PFSK-1 (cell line): Measurements from ENCODE around the gene NAA38.

Experiments used
- FOXP2 ChIP-seq: optimal IDR thresholded peaks from 2 replicates; pipeline ENCODE3; 2011; ENCODE audit warnings: borderline replicate concordance, control low read depth, inconsistent platforms; ENCODE audit not compliant: insufficient read depth; ENCODE audit errors: extremely low read length, extremely low read depth
- POLR2AphosphoS5 ChIP-seq: IDR thresholded peaks from 2 replicates; pipeline ENCODE4 v1.6.1; 2012; ENCODE audit warnings: low read depth, mild to moderate bottlenecking, control low read depth, low read length, moderate library complexity
- SIN3A ChIP-seq: IDR thresholded peaks from 2 replicates; pipeline ENCODE4 v1.6.1; 2012; ENCODE audit warnings: mild to moderate bottlenecking, low read length, moderate library complexity, borderline replicate concordance; ENCODE audit not compliant: insufficient read depth
- TAF1 ChIP-seq: IDR thresholded peaks from 2 replicates; pipeline ENCODE4 v1.6.1; 2012; ENCODE audit warnings: low read length, control low read depth, borderline replicate concordance; ENCODE audit not compliant: insufficient read depth
- TF ChIP-seq, protein P1 (sequence below), 2 experiments: IDR thresholded peaks; 2 replicates each; pipeline versions ENCODE4 v1.6.1 to v1.8.0; 2011 to 2012; ENCODE audit warnings: low read depth in 2 of 2, low read length in 2 of 2, control low read depth in 1 of 2, inconsistent platforms in 1 of 2, mild to moderate bottlenecking in 1 of 2, moderate library complexity in 1 of 2; ENCODE audit not compliant: insufficient read depth in 1 of 2

NAA38 gene

GRCh38 chr17:7846765-7847661 is 10.3 kb downstream of the NAA38 start:
- TF ChIP-seq, protein P1, sequence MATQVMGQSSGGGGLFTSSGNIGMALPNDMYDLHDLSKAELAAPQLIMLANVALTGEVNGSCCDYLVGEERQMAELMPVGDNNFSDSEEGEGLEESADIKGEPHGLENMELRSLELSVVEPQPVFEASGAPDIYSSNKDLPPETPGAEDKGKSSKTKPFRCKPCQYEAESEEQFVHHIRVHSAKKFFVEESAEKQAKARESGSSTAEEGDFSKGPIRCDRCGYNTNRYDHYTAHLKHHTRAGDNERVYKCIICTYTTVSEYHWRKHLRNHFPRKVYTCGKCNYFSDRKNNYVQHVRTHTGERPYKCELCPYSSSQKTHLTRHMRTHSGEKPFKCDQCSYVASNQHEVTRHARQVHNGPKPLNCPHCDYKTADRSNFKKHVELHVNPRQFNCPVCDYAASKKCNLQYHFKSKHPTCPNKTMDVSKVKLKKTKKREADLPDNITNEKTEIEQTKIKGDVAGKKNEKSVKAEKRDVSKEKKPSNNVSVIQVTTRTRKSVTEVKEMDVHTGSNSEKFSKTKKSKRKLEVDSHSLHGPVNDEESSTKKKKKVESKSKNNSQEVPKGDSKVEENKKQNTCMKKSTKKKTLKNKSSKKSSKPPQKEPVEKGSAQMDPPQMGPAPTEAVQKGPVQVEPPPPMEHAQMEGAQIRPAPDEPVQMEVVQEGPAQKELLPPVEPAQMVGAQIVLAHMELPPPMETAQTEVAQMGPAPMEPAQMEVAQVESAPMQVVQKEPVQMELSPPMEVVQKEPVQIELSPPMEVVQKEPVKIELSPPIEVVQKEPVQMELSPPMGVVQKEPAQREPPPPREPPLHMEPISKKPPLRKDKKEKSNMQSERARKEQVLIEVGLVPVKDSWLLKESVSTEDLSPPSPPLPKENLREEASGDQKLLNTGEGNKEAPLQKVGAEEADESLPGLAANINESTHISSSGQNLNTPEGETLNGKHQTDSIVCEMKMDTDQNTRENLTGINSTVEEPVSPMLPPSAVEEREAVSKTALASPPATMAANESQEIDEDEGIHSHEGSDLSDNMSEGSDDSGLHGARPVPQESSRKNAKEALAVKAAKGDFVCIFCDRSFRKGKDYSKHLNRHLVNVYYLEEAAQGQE (IDR thresholded peaks at IDR 0.05; ENCODE audit: insufficient read depth in 1 of 2, low read depth in 2 of 2, low read length in 2 of 2): no peak

DNA sequence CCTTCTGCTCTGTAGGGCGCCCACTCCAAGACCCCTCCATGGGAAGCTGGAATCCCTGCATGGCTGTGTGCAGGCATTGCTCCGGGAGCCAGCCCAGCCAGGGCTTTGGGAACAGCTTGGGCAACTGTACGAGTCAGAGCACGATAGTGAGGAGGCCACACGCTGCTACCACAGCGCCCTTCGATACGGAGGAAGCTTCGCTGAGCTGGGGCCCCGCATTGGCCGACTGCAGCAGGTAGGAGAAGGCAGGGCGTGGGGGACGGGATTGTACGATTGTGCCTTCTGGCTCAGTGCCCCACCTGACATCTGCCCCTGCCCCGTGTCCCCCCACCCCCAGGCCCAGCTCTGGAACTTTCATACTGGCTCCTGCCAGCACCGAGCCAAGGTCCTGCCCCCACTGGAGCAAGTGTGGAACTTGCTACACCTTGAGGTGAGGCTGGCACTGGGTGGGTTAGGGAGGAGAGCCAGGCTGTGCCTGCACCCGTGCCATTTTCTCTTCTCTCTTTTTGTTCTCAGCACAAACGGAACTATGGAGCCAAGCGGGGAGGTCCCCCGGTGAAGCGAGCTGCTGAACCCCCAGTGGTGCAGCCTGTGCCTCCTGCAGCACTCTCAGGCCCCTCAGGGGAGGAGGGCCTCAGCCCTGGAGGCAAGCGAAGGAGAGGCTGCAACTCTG is 11.2 kb downstream of the NAA38 start:
- no peak for TF ChIP-seq FOXP2
- TF ChIP-seq POLR2AphosphoS5: no peak
- TF ChIP-seq, protein P1 (IDR thresholded peaks at IDR 0.05; ENCODE audit: insufficient read depth in 1 of 2, low read depth in 2 of 2, low read length in 2 of 2): no peak
- no peak for TF ChIP-seq TAF1
- no peak for TF ChIP-seq SIN3A

DNA sequence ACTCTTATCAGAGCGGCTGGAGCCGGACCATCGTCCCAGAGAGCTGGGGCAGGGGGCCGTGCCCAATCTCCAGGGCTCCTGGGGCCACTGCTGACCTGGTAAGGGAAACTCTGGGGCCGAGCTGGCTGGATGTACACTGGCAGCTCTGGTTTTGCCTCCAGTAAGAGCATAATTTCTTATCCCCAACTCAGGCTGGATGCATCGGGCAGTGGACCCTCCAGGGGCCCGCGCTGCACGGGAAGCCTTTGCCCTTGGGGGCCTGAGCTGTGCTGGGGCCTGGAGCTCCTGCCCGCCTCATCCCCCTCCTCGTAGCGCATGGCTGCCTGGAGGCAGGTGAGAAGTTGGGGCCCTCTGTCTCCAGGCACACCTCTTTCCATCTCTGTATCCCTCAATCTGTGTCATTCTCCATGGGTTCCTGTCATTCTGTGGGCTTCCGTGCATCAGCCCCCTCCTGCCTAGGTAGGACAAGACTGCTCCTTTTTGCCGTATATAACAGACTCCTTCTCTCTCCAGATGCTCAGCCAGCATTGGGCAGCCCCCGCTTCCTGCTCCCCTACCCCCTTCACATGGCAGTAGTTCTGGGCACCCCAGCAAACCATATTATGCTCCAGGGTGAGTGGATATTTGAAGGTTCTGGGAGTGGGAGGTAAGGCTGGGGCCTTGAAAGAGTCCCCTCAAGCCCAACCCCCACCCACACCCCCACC is 11.8 kb downstream of the NAA38 start:
- no peak for TF ChIP-seq POLR2AphosphoS5
- TF ChIP-seq SIN3A: no peak
- no peak for TF ChIP-seq TAF1
- no peak for TF ChIP-seq FOXP2
- TF ChIP-seq, protein P1 (IDR thresholded peaks at IDR 0.05; ENCODE audit: insufficient read depth in 1 of 2, low read depth in 2 of 2, low read length in 2 of 2): no peak

- TF ChIP-seq, protein P1 (IDR thresholded peaks at IDR 0.05; ENCODE audit: insufficient read depth in 1 of 2, low read depth in 2 of 2, low read length in 2 of 2): no peak
- no peak; the same call in none of the 2 replicates for TF ChIP-seq POLR2AphosphoS5
Measured at GRCh38 chr17:7844292-7845154, 12.8 kb downstream of the NAA38 start.
